Amygdala (tissue), 56 donors: ENCODE measurements around the gene ZNF605.
A peak's percentile ranks its signal among the peaks of the same experiment; 100 is the strongest.
"Not testable (repeated sequence)": the region's sequence is repeated elsewhere in the genome, so short reads cannot be mapped to it uniquely, and the experiment has no call there.

Source experiments
- DNase-seq, 56 donors: peaks; one replicate each; lab custom pipeline; 2025; lab: John Stamatoyannopoulos, UW

Gene ZNF605

DNA sequence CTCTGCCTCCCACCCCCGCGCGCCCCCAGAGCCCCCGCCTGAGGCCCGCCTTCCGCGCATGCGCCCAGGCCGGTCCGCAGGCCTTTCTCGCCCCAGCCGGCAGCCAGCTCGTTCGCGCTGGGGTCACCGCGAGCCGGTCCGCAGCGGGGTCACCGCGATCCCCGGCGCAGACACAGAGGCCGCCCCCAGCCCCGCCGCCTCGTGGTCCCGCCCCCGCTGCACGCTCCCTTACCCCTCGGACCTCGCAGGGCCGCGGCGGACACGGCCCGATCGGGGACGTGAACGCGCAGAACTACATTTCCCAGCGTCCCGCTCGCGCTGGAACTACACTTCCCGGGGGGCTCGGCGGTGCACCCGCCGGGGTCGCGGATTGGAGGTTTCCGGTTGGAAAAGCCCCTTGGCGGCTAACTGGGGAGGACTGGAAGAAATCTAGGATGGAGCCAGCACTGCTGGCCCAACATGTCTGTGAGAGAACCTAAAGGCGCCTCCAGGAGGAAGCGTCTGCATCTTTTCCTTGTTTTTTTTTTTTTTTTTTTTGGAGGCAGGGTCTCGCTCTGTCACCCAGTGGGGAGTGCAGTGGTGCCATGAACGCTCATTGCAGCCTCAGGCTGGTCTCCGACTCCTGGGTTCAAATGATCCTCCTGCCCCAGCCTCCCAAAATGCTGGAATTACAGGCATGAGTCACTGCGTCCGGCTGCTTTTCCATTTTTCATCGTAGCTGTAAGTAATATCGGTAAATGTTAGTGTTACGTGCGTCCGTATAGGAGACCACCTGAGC, at the start of gene ZNF605:
ZNF605 (minus strand) TSS at position 296 of the 778 bp plus-strand sequence. CDS start 10,671 bp downstream, outside the sequence.
- DNase-seq, result peak; percentile 53 to 95 (median 82)

DNA sequence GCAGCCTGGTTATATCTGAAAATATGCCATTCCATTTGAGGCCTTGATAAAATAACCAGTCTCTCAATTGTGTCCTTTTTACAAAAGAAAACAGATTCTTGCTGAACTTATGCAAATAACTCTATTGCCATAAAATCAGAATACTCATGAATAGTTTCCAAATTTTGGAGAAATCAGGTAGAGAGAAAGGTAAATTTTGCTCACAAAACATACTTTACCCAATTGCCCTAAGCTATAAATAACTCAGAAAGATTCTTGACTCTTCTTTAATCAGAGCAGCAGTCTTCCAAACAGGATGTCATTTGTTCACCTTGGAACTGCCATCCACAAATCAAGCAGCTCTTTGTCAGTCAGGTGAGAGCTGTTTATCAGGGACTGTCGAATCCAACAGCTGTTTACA, 42.6 kb upstream of the ZNF605 start:
- no peak for DNase-seq

DNA sequence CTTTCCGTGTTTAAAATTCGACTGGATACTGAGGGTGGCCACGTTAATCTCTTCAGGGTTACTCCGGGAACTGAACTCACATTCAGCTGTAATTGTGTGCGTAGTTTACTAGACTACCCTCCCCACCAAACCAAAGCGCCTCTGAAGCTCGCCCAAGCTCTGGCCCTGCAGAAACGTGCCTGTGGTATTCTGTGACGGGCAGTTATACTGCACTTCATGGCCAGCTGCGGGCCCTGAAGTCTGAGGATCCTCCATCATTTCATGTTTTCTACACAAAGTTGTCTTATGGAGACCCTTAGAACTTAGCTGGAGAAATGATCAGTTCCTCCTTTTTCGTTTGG, 30.7 kb upstream of the ZNF605 start:
- DNase-seq, result no peak

DNA sequence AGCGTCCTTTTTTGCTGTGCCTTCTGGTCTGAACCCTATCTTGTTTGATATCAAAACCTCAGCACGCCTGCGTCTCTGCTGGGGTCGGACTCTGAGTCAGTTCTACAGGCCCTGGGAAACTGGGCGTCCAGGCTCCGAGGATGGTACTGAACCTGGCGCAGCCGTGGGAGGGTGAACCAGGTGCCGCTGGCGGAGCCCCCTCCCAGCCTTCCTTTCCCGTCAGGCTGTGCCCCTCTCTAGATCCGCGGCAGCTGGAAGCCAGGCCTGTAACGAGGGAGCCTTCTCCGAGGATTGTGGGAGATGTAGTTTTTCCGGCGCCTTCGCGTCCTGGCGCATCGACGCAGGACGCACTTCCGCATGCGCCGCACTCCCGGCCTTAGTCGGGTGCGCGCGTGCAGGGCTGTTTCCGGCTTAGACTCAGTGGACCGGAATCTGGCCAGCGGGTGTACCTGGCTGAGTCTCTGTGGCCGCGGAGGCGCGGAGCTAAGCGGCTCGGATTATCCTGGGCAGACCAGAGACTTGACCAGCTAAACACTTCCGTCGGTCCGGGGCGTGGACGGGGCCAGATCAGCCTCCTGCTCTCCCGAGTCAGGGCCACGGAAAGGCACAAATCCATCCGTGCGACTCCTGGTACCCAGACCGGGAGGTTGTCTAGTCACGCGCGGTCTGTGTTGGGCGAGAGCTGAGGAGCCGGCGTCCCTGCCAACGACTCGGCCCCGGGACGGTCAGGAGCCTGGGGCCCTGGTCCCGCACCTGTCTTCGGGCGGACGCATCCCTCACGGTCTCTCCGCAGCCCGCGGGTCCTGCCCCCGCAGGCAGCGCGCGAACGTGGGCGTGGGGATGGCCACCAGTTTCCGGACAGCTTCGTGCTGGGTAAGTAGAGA, 30.1 kb upstream of the ZNF605 start, which contains the start of gene ZNF26:
ZNF26 (plus strand) TSS at position 367 of the 884 bp plus-strand sequence; CDS start at position 841, 474 bp downstream.
- DNase-seq, result peak; percentile 33 to 95 (median 86)

DNA sequence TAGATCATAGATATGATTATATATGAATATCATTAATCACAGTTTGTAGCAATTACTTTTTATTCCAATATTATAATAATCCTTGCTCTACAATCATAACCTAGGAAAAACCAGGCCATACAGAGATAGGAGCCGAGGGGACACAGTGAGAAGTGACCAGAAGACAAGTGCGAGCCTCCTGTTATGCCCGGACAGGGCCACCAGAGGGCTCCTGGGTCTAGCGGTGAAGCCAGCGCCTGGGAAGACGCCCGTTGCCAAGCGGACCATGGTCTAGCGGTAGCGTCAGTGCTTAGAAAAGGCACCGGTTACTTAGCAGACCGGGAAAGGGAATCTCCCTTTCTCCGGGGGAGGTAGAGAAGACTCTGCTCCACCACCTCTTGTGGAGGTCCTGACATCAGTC, 20.8 kb upstream of the ZNF605 start:
- DNase-seq, result peak in 6 of 56 donors; percentile 0 to 42 (median 20)

DNA sequence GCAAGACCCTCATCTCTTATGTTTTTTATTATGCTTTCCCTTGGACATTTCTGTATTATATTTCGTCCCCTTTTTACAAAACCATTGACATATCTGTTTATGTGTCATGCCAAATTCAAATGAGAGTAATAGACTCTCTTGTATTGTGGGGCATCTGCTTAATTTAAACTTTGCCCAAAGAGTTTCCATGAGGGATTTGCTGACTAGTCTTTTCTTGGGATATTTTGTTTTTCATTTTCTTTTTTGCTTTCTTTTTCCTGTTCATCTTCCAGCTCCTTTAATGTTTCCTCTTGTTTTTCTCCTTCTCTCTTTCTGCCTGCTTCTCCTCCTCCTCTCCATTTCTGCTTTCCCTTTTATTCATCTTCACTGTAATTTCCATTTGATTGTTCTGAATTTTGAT, 16.3 kb upstream of the ZNF605 start:
- no peak for DNase-seq

DNA sequence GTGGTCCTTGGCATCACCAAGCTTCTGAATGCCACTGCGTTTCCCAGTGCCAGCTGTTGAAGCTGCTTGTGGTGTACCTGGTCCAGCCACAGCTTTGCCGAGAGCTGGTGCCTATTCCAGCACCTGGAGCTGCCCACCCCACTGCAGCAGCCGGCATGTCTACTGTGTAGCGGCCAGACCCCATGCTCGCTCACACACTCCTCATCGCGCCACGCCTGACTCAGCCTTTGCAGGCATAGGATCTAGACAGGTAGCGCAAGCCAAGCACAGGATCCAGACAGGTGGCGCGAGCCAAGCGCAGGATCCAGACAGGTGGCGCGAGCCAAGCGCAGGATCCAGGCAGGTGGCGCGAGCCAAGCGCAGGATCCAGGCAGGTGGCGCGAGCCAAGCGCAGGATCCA, 11.6 kb upstream of the ZNF605 start:
- DNase-seq, result no peak

DNA sequence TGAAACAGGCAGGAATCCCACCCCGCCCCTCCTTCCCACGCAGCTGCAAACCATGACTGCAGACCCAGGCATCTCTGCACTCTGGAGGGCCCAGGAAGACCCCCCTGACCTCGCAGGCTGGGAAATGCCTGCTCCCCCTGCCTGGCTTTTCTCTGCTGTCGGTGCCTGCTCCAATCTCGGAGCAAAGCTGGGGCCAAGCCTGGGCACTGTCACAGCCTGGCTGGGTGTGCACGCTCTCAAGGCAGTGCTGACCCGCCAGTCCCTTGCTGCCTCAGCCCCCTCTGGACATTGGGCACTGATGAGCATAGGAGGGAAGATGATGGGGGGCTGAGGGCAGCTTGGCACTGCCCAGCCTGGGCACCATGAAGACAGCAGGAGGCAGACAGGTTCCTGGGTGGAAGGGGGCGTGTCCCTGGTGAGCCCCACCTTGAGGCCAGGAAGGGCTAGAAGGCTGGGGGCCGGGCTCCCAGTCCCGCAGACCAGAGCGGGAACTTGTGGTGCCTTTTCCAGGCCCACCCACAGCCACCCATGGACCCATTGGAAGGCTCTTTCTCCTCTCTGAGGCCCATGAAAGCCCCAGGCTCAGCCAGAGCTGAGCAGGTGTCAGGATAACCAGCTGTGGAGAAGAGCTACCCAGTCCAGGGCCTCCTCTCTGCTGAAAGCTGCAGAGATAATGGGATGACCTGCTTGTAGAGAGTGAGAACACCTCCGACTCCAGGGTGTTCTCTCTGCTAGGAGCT, 10.7 kb upstream of the ZNF605 start:
- DNase-seq, result no peak

DNA sequence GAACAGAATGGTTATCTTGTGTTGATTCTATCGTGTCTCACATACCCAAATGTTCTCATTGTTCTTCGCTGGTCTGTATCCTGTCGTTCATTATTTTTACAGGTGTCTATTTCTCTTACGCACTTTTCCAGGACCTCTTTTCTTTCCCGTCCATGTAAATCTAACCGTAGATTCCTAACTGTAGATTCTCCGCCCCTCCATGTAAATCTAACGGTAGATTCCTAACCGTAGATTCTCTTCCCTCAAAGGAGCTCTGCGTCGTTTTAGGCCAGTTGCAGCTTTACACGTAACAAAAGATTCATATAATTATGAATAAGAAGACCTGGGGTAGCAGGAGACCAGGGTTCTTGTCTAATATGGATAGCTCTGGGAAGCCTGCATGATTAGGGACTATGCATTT, 9.7 kb upstream of the ZNF605 start:
- no peak for DNase-seq

DNA sequence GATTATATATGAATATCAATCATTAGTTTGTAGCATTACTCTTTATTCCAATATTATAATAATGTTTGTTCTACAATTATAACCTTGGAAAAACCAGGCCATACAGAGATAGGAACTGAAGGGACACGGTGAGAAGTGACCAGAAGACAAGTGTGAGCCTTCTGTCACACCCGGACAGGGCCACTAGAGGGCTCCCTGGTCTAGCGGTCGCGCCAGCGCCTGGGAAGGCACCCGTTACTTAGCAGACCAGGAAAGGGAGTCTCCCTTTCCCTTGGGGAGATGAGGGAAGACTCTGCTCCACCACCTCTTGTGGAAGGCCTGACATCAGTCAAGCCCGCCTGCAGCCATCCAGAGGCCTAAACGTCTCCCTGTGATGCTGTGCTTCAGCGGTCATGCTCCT, 7.8 kb upstream of the ZNF605 start:
- peak in 11 of 56 donors; percentile 3 to 47 (median 17) for DNase-seq

DNA sequence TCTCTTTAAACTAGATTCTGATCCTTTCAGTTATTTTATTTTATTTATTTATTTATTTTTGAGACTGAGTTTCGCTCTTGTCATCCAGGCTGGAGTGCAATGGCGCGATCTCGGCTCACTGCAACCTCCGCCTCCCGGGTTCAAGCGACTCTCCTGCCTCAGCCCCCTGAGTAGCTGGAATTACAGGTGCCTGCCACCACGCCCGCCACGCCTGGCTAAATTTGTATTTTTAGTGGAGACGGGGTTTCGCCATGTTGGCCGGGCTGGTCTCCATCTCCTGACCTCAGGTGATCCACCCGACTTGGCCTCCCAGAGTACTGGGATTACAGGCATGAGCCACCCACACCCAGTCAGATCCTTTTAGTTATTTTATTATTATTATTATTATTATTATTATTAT, 5.7 kb upstream of the ZNF605 start:
- DNase-seq, result not testable (repeated sequence)

DNA sequence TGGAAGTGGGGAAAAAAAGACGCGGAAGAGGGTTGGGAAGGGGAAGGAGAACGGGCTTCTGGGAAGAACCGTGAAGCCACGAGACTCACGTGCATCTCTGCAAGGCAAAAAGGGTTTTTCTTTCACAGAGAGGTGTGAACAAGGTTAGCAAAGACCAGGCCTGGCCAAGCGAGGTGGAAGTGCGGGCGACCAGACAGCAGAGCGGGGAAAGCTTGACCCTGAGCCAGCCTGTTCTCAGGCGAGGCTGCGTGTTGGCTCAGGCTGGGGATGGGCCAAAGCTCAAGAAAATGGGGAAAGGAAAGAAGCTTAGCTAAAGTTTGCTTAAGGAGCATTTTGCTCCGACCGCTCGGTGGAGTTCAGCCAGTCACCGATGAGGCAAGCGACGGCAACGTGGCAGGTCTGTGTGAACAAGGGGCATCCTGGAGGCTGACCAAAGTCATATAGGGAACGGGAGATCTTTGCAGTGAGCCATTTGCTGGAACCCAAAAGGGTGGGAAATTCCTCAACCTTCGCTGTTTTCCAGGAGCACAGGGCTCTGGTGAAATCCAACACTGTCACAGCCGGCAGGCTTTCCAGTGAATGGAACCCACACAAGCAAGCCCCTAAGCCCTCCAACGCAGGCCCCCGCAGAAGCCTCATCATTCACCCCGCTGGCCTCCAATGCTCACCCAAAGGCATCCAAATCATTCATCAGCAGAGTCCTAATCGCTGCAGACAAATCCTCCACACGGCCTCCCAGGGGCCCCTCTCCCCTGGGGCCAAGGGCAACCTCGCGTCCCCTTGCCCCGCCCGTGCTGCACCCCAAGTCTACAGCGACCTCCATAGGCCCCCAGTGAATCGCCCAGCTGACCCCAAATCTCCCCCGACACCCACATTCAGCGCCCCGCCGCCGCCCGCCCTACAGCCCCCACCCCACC, 754 bp downstream of the ZNF605 start:
- peak in 17 of 56 donors; percentile 6 to 57 (median 39) for DNase-seq

DNA sequence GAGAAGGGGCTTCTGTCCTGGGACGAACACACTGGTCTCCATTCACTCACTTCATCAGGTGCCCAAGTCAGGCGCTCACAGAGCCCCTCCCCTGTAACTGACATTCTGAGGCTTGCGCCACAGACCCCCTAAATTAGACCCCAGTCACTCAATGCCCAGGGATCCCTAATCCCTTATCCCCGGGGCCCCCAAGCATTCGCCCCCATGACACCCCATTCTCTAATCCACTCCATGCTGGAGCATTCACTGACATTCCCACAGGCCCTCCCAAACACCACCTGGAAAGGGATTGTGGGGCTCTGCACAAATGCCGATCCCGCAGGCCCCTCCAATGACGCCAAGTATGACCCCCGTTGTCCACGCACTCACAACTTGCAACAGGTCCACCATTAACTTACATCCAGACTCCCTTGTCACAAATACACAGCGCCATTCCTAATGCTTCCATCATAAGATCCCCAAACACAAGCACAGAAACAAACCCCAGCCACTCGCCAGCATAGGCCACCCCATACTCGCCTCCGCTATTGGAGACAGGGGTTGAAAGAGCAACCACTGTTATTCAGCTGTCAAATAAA, 1.5 kb downstream of the ZNF605 start:
- no peak for DNase-seq

DNA sequence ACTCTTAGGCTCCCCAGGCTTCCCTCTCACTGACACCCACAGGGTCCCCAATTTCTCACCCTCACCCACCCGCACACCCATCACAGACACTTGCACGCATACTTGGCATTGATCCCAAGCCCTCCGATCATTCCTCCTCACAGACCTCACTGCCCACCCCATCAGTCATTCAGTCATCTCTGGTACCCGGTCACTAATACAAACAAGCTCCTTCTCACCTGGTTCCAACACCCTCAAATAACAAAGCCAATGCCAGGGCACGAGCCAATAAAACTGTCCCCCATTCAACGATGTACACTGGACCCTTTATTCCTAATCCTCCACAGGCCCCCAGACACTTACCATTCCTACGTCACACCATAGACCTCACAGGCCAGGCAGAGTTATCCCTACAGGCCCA, 2.3 kb downstream of the ZNF605 start:
- DNase-seq, result no peak

DNA sequence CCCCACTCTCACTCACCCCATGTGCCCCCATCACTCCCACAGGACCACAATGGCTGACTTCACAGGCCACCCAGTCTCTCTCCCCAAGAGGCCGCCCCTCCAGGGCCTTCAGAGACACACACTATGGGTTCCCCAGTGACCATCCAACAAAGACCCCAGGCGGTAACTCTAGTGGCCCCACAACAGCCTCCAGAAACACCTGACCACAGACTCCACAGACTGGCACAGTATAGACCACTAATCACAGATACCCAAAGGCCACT, 3.0 kb downstream of the ZNF605 start:
- DNase-seq, result no peak

DNA sequence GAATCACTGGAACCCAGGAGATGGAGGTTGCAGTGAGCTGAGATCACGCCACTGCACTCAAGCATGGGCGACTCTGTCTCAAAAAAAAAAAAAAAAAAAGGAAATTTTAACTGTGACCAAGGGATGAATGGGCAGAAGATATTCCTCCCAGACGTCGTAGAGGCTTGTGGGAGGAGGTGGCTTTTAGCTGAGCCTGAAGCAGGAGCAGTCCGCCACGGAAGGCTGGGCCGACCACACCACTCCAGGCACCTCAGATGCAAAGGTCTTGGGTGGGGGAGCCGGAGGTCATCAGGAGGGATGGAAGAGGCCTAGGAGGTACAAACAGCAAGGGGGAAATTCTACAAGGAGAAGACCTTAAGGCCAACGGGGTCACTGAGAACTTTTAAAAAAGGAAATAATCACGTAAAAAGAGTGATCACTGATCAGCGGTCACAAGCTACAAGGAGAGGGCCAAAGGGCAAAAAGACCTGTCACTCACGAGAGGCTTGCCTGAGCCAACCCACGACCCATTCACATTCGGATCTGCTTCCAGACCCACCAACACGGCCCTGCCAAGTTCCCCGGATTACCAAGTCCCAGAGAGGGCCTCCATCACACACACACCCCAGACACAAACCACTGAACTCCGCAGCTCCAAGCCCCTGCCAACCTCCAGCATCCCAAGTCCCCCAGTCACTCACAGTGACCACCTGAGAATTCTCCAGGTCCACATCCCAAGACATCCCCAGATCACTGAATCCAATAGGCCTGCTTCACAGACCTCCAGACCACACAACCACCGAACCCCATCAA, 3.5 kb downstream of the ZNF605 start:
- DNase-seq, result no peak

DNA sequence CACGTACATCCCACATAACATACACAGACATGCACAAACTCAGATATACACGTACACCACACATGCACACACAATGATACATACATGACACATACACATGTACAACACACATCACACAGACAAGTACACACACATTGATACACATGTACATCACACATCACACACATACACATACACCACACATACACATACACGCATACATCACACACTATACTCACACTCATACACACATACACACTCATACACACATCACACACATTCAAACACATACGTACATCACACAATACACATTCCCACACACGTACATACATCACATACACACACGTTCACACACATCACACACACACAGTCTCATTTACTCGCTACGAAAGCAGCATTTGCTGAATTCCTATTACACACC, 4.5 kb downstream of the ZNF605 start:
- no peak for DNase-seq

DNA sequence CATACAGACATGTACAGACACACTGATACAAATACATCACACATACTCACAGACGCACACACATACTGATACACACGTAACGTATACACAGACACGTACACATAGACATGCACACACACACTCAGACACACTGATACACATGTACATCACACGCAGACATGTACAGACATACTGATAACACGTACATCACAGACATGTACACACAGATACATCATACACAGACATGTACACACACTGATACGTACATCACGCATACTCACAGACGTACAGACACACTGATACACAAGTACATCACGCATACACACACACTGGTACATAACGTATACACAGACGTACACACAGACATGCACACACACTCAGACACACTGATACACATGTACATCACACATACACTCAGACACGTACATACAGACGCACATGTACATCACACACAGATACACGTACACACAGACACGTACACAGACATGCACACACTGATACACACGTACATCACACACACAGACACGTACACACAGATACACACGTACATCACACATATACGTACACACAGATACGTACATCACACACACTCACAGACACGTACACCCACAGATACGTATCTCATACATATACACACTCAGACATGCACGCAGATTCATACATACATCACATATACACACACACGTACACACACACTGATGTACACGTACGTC, 5.1 kb downstream of the ZNF605 start:
- DNase-seq, result no peak
